Loucy (cell line): Measurements from ENCODE around the gene CDH22.

Experiments used
- EZH2phosphoT487 ChIP-seq: fragments of 200-600 bp; IDR thresholded peaks from 2 replicates; pipeline ENCODE4 v1.6.1; 2018; ENCODE audit warnings: antibody characterized with exemption, mild to moderate bottlenecking, moderate library complexity, borderline replicate concordance
- TF ChIP-seq, protein P1 (sequence below): fragments of 200-600 bp; sonication (generic); conservative IDR thresholded peaks from 2 replicates; pipeline ENCODE4 v1.5.1; 2014; ENCODE audit warnings: mild to moderate bottlenecking, antibody characterized with exemption, low read length

DNA sequence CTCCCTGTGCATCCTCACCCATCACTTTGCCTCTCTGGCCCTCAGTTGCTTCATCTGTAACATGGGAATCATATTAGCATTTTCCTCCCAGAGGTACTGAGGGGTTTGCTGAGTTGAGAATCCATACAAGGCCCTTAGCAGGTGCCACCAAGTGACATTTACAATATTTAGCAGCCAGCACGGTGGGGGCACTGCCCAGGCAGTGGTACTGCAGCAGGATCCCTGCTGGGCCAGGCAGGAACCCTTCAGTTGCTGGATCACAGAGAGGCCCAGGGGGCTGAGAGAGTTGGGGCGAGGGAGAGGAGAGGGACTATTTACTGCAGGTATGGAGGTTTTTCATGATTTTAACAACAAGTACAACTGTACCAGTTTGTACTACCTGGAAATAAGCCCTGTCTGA lies 65.9 kb downstream of the CDH22 start:
- TF ChIP-seq, protein P1, sequence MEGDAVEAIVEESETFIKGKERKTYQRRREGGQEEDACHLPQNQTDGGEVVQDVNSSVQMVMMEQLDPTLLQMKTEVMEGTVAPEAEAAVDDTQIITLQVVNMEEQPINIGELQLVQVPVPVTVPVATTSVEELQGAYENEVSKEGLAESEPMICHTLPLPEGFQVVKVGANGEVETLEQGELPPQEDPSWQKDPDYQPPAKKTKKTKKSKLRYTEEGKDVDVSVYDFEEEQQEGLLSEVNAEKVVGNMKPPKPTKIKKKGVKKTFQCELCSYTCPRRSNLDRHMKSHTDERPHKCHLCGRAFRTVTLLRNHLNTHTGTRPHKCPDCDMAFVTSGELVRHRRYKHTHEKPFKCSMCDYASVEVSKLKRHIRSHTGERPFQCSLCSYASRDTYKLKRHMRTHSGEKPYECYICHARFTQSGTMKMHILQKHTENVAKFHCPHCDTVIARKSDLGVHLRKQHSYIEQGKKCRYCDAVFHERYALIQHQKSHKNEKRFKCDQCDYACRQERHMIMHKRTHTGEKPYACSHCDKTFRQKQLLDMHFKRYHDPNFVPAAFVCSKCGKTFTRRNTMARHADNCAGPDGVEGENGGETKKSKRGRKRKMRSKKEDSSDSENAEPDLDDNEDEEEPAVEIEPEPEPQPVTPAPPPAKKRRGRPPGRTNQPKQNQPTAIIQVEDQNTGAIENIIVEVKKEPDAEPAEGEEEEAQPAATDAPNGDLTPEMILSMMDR = no peak
- no peak for TF ChIP-seq EZH2phosphoT487
